Activated CD8-positive, alpha-beta memory T cell treated with anti-CD3 and anti-CD28 coated beads, Interleukin-2, amount 10 ng/mL, durations not matched to agents 7 days and 5 days (primary cell): Measurements from ENCODE around the gene EMC8. TPM values are rescaled to one million over a fixed set of nuclear protein-coding genes. Genes with fewer than 3 reads are reported as not detected.

Experiments used
- ATAC-seq: fragments of 150-1000 bp; cut with Tn5 transposase; one replicate; pipeline ENCODE4 v1.10.0; 2021; ENCODE audit warnings: moderate library complexity
- CTCF ChIA-PET: fragments of 350-600 bp; sonication (Branson Sonifier 250); formaldehyde crosslinking; loops from one replicate; lab custom pipeline; 2021; ENCODE audit warnings: antibody characterized with exemption; lab: Charles Lee
- DNase-seq: peaks from one replicate; pipeline ENCODE4 v3.0.0-alpha.2; 2020
- H3K27ac Mint-ChIP-seq: one replicate; pipeline ENCODE4 v1.8.0; 2021; ENCODE audit warnings: mild to moderate bottlenecking, mixed read lengths
- H3K27me3 Mint-ChIP-seq: one replicate; pipeline ENCODE4 v1.8.0; 2021; ENCODE audit warnings: mixed read lengths
- H3K36me3 Mint-ChIP-seq: one replicate; pipeline ENCODE4 v1.8.0; 2021; ENCODE audit warnings: mild to moderate bottlenecking, mixed read lengths
- H3K4me1 Mint-ChIP-seq: one replicate; pipeline ENCODE4 v1.8.0; 2021; ENCODE audit warnings: mixed read lengths
- H3K4me3 Mint-ChIP-seq: one replicate; pipeline ENCODE4 v1.8.0; 2021; ENCODE audit warnings: mild to moderate bottlenecking, moderate library complexity, mixed read lengths
- H3K9me3 Mint-ChIP-seq: one replicate; pipeline ENCODE4 v1.8.0; 2022; ENCODE audit warnings: low read depth, mixed read lengths
- total RNA-seq, 2 experiments: library from RNA; stranded (reverse); gene quantifications; one replicate each; pipeline ENCODE4 v1.2.3, GENCODE V29; 2021

EMC8 gene
- total RNA-seq, 2 experiments from 2014 or later: 32.2 to 33.9 TPM

- Mint-ChIP-seq H3K27ac (no peak overlapping the region), H3K4me3 (no peak overlapping the region), H3K27me3 (peaks cover 51% of the 10 kb centered on the region), H3K9me3 (no peaks in the 10 kb centered on the region), H3K36me3 (no peaks in the 10 kb centered on the region), H3K4me1 (peaks cover 23% of the 10 kb centered on the region)
- CTCF ChIA-PET: interaction anchor here (0.6 to 1.5 kb wide), 3 partner anchors 11 to 331 kb away, joined by 3 read pairs; no protein-coding TSS in a partner anchor
- no peak for ATAC-seq
- DNase-seq: no peak
These were observed 47.4 kb downstream of the EMC8 start for GRCh38 chr16:85751698-85752501.

- Mint-ChIP-seq H3K4me3 (peak within 1 kb of the TSS; percentile 57), H3K36me3 (no peaks in the 10 kb centered on the region), H3K27ac (no peak within 1 kb of the TSS), H3K4me1 (peaks cover 20% of the 10 kb centered on the region), H3K27me3 (peaks cover 53% of the 10 kb centered on the region), H3K9me3 (no peaks in the 10 kb centered on the region)
- DNase-seq: no peak
- ATAC-seq: peak; percentile 84
- CTCF ChIA-PET: interaction anchor here (1.0 to 1.5 kb wide), 3 partner anchors 8 to 135 kb away, joined by 3 read pairs; no protein-coding TSS in a partner anchor
These were observed 48.3 kb downstream of the EMC8 start, which contains the start of gene C16orf74 for GRCh38 chr16:85750827-85751697. Gene C16orf74 (minus strand): TSS chr16:85751096. CDS start chr16:85735217, 15,879 bp downstream.

- ATAC-seq: peak; percentile 32
- H3K9me3 Mint-ChIP-seq: no peaks in the 10 kb centered on the region
- CTCF ChIA-PET: interaction anchor here (1.0 to 1.5 kb wide), 3 partner anchors 9 to 134 kb away, joined by 3 read pairs; no protein-coding TSS in a partner anchor
- peak overlapping the region; percentile 57 for H3K4me3 Mint-ChIP-seq
- H3K27me3 Mint-ChIP-seq: peaks cover 58% of the 10 kb centered on the region
- DNase-seq: no peak
- peaks cover 19% of the 10 kb centered on the region for H3K4me1 Mint-ChIP-seq
- no peak overlapping the region for H3K27ac Mint-ChIP-seq
- H3K36me3 Mint-ChIP-seq: no peaks in the 10 kb centered on the region
These were observed 49.1 kb downstream of the EMC8 start for GRCh38 chr16:85750146-85750826.

- Mint-ChIP-seq H3K4me3 (peak overlapping the region; percentile 57), H3K9me3 (no peaks in the 10 kb centered on the region), H3K4me1 (peaks cover 19% of the 10 kb centered on the region), H3K36me3 (no peaks in the 10 kb centered on the region), H3K27ac (no peak overlapping the region), H3K27me3 (peaks cover 61% of the 10 kb centered on the region)
- DNase-seq (no peak), ATAC-seq (no peak)
- CTCF ChIA-PET: interaction anchor here (1.0 to 1.5 kb wide), 2 partner anchors 9 to 32 kb away, joined by 3 read pairs; no protein-coding TSS in a partner anchor
These were observed 49.6 kb downstream of the EMC8 start for GRCh38 chr16:85749771-85750145.

GRCh38 chr16:85746460-85747215 is 52.7 kb downstream of the EMC8 start:
- no peak for DNase-seq
- Mint-ChIP-seq H3K9me3 (no peaks in the 10 kb centered on the region), H3K4me1 (peaks cover 16% of the 10 kb centered on the region), H3K27me3 (peaks cover 43% of the 10 kb centered on the region), H3K4me3 (no peak overlapping the region), H3K27ac (no peak overlapping the region), H3K36me3 (no peaks in the 10 kb centered on the region)
- no peak for ATAC-seq
- CTCF ChIA-PET: interaction anchor here (1.1 to 2.1 kb wide), 3 partner anchors 9 to 326 kb away, joined by 3 to 5 read pairs (median 5); no protein-coding TSS in a partner anchor

GRCh38 chr16:85738923-85739715 is 60.2 kb downstream of the EMC8 start:
- ATAC-seq: no peak
- CTCF ChIA-PET: interaction anchor here (0.7 to 1.2 kb wide), 2 partner anchors 13 to 20 kb away, joined by 3 to 5 read pairs; no protein-coding TSS in a partner anchor
- H3K27me3 Mint-ChIP-seq: peaks cover 9% of the 10 kb centered on the region
- H3K27ac Mint-ChIP-seq: no peak overlapping the region
- H3K9me3 Mint-ChIP-seq: no peaks in the 10 kb centered on the region
- no peaks in the 10 kb centered on the region for H3K36me3 Mint-ChIP-seq
- DNase-seq: no peak
- H3K4me1 Mint-ChIP-seq: peaks cover 17% of the 10 kb centered on the region
- H3K4me3 Mint-ChIP-seq: no peak overlapping the region

GRCh38 chr16:85736921-85737320 is 62.4 kb downstream of the EMC8 start:
- DNase-seq: no peak
- H3K4me3 Mint-ChIP-seq: no peak overlapping the region
- ATAC-seq: no peak

GRCh38 chr16:85735946-85736345 is 63.4 kb downstream of the EMC8 start:
- H3K4me3 Mint-ChIP-seq: no peak overlapping the region
- H3K27me3 Mint-ChIP-seq: peaks cover 8% of the 10 kb centered on the region
- CTCF ChIA-PET: interaction anchor here (1.0 to 2.2 kb wide), 5 partner anchors 16 to 120 kb away, joined by 3 to 6 read pairs (median 3); no protein-coding TSS in a partner anchor
- no peaks in the 10 kb centered on the region for H3K36me3 Mint-ChIP-seq
- peaks cover 17% of the 10 kb centered on the region for H3K4me1 Mint-ChIP-seq
- no peak for ATAC-seq
- DNase-seq: no peak
- no peaks in the 10 kb centered on the region for H3K9me3 Mint-ChIP-seq
- peak overlapping the region; percentile 26 for H3K27ac Mint-ChIP-seq

More at GRCh38 chr16:85736921-85737320, 62.4 kb downstream of the EMC8 start:
- Mint-ChIP-seq H3K27me3 (peaks cover 9% of the 10 kb centered on the region), H3K4me1 (peaks cover 17% of the 10 kb centered on the region), H3K36me3 (no peaks in the 10 kb centered on the region), H3K9me3 (no peaks in the 10 kb centered on the region), H3K27ac (no peak overlapping the region)
- CTCF ChIA-PET: interaction anchor here (2.1 to 2.2 kb wide), 2 partner anchors 22 to 84 kb away, joined by 5 to 6 read pairs; no protein-coding TSS in a partner anchor

- ATAC-seq (peak; percentile 83), DNase-seq (peak; percentile 85)
- Mint-ChIP-seq H3K9me3 (no peaks in the 10 kb centered on the region), H3K4me3 (peak overlapping the region; percentile 26), H3K27me3 (peaks cover 5% of the 10 kb centered on the region), H3K36me3 (no peaks in the 10 kb centered on the region), H3K4me1 (peaks cover 17% of the 10 kb centered on the region), H3K27ac (peak overlapping the region; percentile 52)
- CTCF ChIA-PET: interaction anchor here (1.0 to 2.2 kb wide), 5 partner anchors 15 to 119 kb away, joined by 3 to 6 read pairs (median 3); no protein-coding TSS in a partner anchor
These were observed 64.1 kb downstream of the EMC8 start for GRCh38 chr16:85735225-85735635.

- DNase-seq: no peak
- H3K4me1 Mint-ChIP-seq: peaks cover 17% of the 10 kb centered on the region
- CTCF ChIA-PET: no interaction called here
These were observed 64.9 kb downstream of the EMC8 start for GRCh38 chr16:85734311-85735017.

GRCh38 chr16:85733839-85734170 is 65.5 kb downstream of the EMC8 start:
- no peaks in the 10 kb centered on the region for H3K36me3 Mint-ChIP-seq
- peaks cover 17% of the 10 kb centered on the region for H3K4me1 Mint-ChIP-seq
- H3K9me3 Mint-ChIP-seq: no peaks in the 10 kb centered on the region
- no peak for ATAC-seq
- CTCF ChIA-PET: no interaction called here
- no peak for DNase-seq
- H3K27ac Mint-ChIP-seq: no peak overlapping the region
- peaks cover 3% of the 10 kb centered on the region for H3K27me3 Mint-ChIP-seq
- no peak overlapping the region for H3K4me3 Mint-ChIP-seq

More at GRCh38 chr16:85734311-85735017, 64.9 kb downstream of the EMC8 start:
- Mint-ChIP-seq H3K9me3 (no peaks in the 10 kb centered on the region), H3K36me3 (no peaks in the 10 kb centered on the region), H3K4me3 (no peak overlapping the region), H3K27ac (no peak overlapping the region), H3K27me3 (peaks cover 5% of the 10 kb centered on the region)
- no peak for ATAC-seq
